Ectodermal cell (in vitro differentiated cells): Measurements from ENCODE around the gene LKAAEAR1.
A peak's percentile ranks its signal among the peaks of the same experiment; 100 is the strongest.

Experiments
- H3K27ac ChIP-seq: 2 replicates; pipeline ENCODE4 v1.7.0; 2013; ENCODE audit warnings: mild to moderate bottlenecking, low read depth, low read length; ENCODE audit not compliant: insufficient read depth, poor library complexity, severe bottlenecking
- H3K27me3 ChIP-seq: 2 replicates; pipeline ENCODE4 v1.7.0; 2013; ENCODE audit warnings: mild to moderate bottlenecking, low read length; ENCODE audit not compliant: insufficient read depth, control insufficient read depth, poor library complexity, severe bottlenecking
- H3K36me3 ChIP-seq: one replicate; pipeline ENCODE4 v1.7.0; 2013; ENCODE audit warnings: low read length; ENCODE audit not compliant: control insufficient read depth, insufficient read depth
- H3K4me1 ChIP-seq: one replicate; pipeline ENCODE4 v1.7.0; 2013; ENCODE audit warnings: low read length; ENCODE audit not compliant: control insufficient read depth, insufficient read depth
- H3K4me3 ChIP-seq: 2 replicates; pipeline ENCODE4 v1.7.0; 2013; ENCODE audit warnings: low read depth, low read length, control low read depth; ENCODE audit not compliant: insufficient read depth
- H3K9me3 ChIP-seq: 2 replicates; pipeline ENCODE4 v1.7.0; 2013; ENCODE audit warnings: mild to moderate bottlenecking, low read length, moderate library complexity; ENCODE audit not compliant: control insufficient read depth
- WGBS, 2 experiments: methylation state at CpG; one replicate each; pipeline ENCODE4 v1.1.7; 2013; ENCODE audit warnings: missing lambda C conversion rate in 2 of 2; 5-methylcytosine and 5-hydroxymethylcytosine counted together

The LKAAEAR1 gene

DNA sequence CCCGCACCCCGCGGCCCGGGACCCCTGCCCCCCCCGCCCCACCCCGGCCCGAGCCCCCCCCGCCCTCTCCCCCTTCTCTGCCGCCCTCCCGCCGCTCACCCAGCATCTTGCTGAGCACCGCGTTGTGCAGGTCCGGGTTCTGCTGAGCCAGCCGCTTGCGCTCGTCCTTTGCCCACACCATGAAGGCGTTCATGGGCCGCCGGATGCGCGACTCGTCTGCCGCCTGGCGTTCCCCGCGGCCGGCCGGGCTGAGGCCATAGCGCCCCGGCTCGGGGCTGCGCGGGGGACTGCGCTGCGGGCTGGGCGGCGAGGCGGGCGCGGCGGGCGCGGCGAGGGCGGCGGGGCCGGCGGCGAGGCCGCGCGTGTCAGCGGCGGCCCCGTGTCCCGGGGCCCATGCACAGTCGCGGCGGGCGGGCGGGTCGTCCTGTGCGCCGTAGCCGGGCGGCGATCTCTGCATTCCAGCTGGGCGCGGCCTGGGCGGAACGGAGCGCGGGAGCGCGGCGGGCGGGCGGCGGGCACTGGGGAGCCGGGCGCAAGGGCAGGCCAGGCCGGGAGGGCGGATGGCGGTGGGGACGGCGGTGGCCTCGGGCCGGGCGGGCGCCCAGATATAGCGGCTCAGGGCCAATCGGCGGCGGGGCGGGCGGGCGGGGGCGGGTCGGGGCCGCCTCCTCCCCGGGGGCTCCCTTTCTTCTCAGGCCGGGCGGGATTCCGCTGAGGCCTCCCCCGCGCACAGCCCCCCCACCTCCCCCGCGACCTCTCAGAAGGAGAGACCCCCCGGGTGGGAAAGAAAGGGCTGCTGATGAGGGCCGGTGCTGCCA lies 34.9 kb downstream of the LKAAEAR1 start, which contains the start of gene SOX18:
Gene SOX18 (minus strand): TSS at position 580 of the 818 bp plus-strand sequence. CDS start 123 bp downstream, at position 457.
- Histone ChIP-seq H3K4me1 (peaks cover 24% of the 10 kb centered on the region), H3K27ac (no peak within 1 kb of the TSS), H3K36me3 (no peaks in the 10 kb centered on the region), H3K27me3 (peaks cover 82% of the 10 kb centered on the region), H3K9me3 (no peaks in the 10 kb centered on the region), H3K4me3 (peak within 1 kb of the TSS; percentile 12)
- WGBS, 2 experiments = 1% methylated on average over 103 to 104 of the region's 111 CpGs

DNA sequence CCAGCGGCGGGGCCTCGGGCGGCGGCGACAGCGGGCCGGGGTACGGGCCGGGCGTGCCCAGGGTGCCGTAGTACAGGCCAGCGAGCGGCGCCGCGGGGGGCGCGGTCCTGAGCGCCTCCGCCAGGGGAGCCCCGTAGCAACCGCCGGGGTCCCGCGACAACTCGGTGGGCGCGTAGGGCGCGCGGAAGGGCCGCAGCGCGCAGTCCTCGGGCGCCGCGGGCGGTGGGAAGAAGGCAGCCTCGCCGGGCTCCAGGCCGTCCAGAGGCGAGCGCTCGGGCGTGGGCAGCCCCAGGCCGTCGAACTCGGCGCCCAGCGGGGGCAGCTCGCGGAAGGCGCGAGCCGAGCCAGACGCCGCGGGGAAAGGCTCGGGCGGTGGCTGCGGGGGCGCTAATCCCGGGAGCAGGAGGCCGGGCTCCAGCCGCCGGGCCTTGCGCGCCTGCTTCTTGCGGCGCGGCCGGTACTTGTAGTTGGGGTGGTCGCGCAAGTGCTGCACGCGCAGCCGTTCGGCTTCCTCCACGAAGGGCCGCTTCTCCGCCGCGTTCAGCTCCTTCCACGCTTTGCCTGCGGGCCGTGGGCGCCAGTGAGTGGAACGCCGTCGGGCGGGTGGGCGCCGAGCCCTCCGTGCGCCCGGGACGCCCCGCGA lies 35.7 kb downstream of the LKAAEAR1 start:
- peak overlapping the region; percentile 12 for H3K4me3 ChIP-seq
- H3K4me1 ChIP-seq = peaks cover 16% of the 10 kb centered on the region
- no peaks in the 10 kb centered on the region for H3K36me3 ChIP-seq
- WGBS, 2 experiments = 4 to 5% methylated on average over 99 to 101 of the region's 101 CpGs
- H3K9me3 ChIP-seq = no peaks in the 10 kb centered on the region
- no peak overlapping the region for H3K27ac ChIP-seq
- H3K27me3 ChIP-seq = peaks cover 89% of the 10 kb centered on the region

DNA sequence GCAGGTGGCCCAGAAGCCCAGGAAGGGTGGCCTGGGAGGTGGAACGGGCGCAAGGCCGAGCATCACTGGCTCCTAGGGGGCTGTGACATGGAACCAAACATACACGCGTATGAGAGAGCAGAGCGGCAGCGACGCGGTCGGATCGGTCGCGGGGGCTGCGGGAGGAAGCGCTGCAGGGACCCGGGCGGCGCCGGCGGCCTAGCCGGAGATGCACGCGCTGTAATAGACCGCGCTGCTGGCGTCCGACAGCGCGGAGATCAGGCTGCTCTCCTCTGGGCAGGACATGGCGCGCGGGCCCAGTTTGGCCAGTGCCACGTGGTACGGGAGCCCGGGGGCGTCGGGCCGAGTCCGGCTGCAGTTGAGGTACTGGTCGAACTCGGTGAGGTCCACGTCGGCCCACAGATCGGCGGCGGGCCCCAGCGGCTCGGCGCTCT lies 36.2 kb downstream of the LKAAEAR1 start:
- no peaks in the 10 kb centered on the region for H3K36me3 ChIP-seq
- H3K4me1 ChIP-seq = peaks cover 16% of the 10 kb centered on the region
- 6 to 7% methylated on average over 49 of the region's 49 CpGs for WGBS, 2 experiments
- H3K4me3 ChIP-seq = peak overlapping the region; percentile 12
- no peaks in the 10 kb centered on the region for H3K9me3 ChIP-seq
- no peak overlapping the region for H3K27ac ChIP-seq
- peaks cover 95% of the 10 kb centered on the region for H3K27me3 ChIP-seq

DNA sequence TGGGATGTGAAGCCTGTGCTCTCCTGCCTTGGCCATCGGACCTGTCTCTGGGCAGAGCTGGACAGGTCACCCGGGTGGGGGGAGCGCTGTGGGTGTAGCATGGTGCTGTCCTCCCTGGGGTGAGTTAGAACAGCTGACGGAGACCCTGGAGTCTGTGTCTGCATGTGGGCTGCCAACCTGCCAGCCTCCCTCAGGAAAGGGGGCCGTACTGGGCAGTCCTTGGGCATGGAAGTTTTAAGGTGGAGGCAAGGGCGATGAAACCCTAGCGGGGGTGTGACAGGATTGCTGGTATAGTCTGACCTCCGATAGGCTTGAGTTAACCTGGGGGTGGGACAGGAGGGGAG lies 37.2 kb downstream of the LKAAEAR1 start:
- Histone ChIP-seq H3K9me3 (no peaks in the 10 kb centered on the region), H3K4me3 (no peak overlapping the region), H3K4me1 (peaks cover 20% of the 10 kb centered on the region), H3K36me3 (no peaks in the 10 kb centered on the region), H3K27me3 (peaks cover 96% of the 10 kb centered on the region), H3K27ac (no peak overlapping the region)
- 88 to 90% methylated on average over 8 of the region's 8 CpGs for WGBS, 2 experiments

DNA sequence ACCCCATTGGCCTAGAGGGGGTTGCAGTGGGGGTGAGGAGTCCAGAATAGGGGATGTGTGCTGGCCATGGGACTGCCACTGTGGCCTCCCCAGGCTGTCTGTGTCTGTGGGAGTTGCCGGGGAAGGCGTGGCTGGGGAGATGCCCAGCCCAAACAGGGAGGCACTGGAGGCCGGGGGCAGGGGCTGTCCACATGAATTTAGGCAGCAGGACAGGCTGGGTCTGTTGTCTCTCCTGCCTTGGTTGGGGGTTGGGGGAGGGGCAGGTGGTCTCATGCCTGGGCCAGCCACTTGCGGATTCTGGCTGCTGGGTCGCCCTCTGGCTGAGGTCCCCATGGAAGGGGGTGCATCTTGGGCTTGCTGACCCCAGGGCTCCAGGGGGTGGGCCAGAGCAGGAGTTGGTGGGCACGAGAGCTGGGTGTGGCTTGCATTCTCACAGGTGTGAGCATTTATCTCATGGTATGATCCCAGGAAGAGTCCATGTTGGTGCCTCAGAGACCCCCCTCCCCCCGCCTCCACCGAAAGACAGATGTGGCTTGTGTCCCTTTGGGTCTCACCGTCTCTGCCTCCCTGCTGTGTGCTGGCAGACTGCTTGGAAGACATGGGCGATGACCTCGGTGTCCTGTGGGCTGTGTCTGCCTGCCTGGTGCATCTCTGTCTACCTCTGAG lies 38.7 kb downstream of the LKAAEAR1 start:
- no peaks in the 10 kb centered on the region for H3K9me3 ChIP-seq
- H3K36me3 ChIP-seq = no peaks in the 10 kb centered on the region
- no peak overlapping the region for H3K4me3 ChIP-seq
- peaks cover 20% of the 10 kb centered on the region for H3K4me1 ChIP-seq
- WGBS, 2 experiments = 73 to 75% methylated on average over 11 of the region's 11 CpGs
- H3K27ac ChIP-seq = no peak overlapping the region
- peaks cover 98% of the 10 kb centered on the region for H3K27me3 ChIP-seq

DNA sequence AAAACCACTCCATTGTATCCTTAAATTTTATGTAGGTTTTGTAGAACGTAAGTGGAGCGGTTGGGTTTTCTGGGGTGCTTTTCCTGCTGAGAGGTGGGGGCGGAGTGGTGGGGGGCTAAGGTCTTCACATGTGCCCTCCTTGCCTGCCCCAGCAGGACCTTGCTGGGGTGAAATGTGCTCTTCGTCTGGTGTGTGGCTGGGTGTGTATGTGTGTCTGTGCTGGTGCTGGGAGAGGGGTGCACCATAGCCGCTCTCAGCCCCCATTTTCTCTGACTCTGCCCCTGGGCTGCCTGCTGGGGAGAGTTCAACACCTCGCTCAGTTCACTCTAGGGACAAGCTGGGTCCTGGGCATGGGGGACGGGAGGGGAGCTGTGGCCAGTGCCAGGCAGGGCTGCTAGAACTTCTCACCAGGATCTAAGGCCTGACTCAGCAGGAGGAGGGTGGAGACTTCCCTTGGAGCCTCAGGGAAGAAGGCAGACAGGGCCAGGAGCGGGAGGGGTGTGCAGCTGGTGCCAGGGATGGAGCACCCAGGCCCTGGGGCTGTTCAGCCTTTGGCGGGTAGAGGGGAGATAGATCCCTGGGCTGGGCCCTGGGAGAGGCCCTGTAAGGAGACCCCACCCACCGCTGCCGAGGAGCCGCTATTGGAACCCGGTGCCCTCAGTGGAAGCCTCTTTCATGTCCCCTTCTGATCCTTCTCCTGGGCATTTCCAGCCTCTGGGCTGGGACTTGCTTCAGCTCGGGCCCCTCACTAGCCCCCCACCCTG lies 39.5 kb downstream of the LKAAEAR1 start:
- Histone ChIP-seq H3K27me3 (peaks cover 98% of the 10 kb centered on the region), H3K4me3 (no peak overlapping the region), H3K27ac (no peak overlapping the region), H3K9me3 (no peaks in the 10 kb centered on the region), H3K4me1 (peaks cover 16% of the 10 kb centered on the region), H3K36me3 (no peaks in the 10 kb centered on the region)
- 81 to 84% methylated on average over 14 of the region's 14 CpGs for WGBS, 2 experiments

DNA sequence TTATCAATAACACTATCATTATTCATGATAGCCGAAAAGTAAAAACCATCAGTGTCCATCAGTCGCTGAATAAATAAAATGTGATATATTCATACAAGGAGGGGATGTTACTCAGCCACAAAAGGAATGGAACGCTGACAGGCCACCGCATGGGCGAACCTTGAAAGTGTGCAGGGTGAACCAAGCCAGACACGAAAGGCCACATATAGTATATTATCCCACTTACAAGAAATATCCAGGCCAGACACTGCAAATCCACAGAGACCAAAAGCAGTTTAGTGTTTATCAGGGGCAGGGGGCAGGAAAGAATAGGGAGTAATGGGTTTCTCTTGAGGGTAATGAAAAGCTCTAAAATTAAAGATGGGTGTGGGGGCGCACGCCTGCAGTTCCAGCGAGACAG lies 40.4 kb downstream of the LKAAEAR1 start:
- Histone ChIP-seq H3K36me3 (no peaks in the 10 kb centered on the region), H3K9me3 (no peaks in the 10 kb centered on the region), H3K4me3 (no peak overlapping the region), H3K4me1 (peaks cover 16% of the 10 kb centered on the region), H3K27me3 (peaks cover 98% of the 10 kb centered on the region), H3K27ac (no peak overlapping the region)
- WGBS, 2 experiments = 95 to 97% methylated on average over 9 of the region's 9 CpGs

DNA sequence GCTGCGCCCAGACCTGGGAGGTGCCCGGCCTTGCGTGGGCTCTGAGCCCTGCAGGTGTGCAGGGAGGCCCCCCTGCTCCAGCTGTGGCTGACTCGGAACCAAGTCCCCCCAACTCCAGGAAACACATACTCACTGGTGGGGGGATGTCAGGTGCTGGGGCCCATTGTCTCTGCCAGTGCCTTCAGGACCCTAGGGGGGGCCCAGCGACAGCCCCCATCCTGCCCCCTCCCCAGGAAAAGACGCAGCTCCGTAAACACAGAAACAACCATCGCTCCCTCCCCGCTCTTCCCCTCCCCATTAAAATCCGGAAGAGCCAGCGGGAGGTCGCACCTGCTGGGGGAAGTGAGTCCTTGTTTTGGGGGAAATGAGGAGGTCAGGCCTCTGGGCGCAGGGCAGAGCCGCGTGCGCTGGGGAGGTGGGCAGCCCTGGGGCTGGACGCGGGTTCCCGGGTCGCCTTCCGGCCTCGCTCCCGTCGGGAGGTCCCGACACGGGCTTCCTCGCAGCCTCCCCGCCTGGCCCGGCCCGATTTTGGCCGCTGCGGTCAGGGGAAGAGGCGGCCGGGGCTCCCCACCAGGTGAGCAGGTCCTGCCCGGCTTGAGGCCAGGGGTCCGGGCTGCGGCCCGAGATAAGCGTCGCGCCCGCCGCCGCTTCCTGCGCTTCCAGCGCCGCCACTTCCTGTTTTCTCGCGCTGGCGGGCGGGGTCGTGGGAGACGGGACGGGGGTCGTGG lies 42.0 kb downstream of the LKAAEAR1 start:
- H3K27me3 ChIP-seq = peaks cover 98% of the 10 kb centered on the region
- H3K36me3 ChIP-seq = no peaks in the 10 kb centered on the region
- peak overlapping the region; percentile 16 for H3K4me3 ChIP-seq
- H3K4me1 ChIP-seq = peaks cover 16% of the 10 kb centered on the region
- H3K9me3 ChIP-seq = no peaks in the 10 kb centered on the region
- 5% methylated on average over 44 to 55 of the region's 55 CpGs for WGBS, 2 experiments
- H3K27ac ChIP-seq = no peak overlapping the region

DNA sequence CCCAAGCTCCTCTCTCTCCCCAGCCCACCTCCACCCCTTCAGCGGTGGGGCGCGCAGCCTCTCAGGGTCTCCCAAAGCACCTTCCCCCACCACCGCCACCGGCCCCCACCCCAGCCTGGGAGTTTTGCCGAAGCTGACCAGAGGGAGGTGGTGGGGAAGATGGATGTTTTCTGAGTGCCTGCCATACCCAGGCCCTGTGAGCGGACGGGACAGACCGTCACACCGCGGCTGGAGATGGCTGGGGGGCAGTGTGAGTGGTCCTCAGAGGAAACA lies 42.5 kb downstream of the LKAAEAR1 start:
- Histone ChIP-seq H3K36me3 (no peaks in the 10 kb centered on the region), H3K27me3 (peaks cover 98% of the 10 kb centered on the region), H3K9me3 (no peaks in the 10 kb centered on the region), H3K4me1 (peaks cover 17% of the 10 kb centered on the region), H3K4me3 (no peak overlapping the region), H3K27ac (no peak overlapping the region)
- 20 to 34% methylated on average over 7 to 11 of the region's 11 CpGs for WGBS, 2 experiments
